ENCODE measurements around the gene FAM53A.
"Not testable (repeated sequence)": the region's sequence is repeated elsewhere in the genome, so short reads cannot be mapped to it uniquely, and the experiment has no call there.

The FAM53A gene

DNA sequence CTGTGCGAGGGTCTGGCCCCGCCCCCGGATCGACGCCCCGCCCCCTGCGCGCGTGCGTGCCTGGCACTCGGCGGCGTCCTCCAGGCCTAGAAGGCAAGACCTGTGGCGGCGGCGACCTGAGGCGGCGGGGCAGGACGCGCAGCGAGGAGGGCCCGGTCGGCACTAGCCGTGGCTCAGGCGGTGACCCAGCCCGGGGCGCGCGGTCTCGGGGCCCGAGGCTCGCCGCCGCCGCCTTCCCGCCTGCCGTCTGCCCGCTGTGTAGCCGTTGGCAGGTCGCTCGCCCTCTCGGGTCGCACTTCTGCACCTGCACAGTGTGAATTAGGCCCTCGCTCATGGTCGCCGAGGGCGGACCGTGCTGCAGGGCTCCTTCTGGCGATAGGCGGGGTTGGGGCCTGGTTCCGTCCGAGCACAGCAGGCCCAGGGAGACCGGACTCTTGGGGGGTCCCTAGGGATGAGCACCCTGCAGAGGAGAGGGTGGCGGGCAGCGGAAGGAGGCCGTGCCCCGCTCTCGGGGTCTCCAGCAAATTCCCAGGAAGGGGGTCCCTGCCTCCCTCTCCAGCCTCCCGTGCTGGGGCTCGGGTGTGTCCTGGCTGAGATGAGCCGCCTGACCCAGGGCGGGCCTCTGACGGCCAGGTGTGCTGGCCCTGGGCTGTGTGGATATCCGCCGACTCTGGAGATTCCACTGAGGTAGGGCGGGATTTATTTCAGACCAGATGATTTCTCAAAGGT, 557 bp upstream of the FAM53A start:
- DNase-seq: no peak

DNA sequence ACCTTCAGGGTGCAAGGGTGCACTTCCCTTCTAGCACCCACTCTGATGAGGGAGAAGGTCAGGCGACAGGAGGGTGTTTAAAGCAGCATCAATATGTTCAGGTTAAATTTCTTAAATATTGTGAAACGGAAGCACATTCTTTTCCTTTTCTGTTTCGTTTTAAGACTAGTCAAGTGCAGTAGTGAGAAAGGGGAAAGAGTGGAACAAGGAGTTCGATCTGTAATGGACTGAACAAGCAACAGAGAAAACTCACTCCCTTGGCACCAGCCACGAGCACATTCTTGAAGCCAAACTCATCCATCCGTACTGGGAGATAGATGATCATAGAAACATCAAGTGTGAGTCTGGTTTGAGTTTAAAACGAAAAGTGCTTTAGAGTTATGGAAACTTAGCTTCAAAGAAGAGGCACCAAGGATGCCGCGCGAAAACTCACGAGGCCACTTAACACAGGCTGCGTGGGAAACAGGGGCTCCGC, 815 bp downstream of the FAM53A start:
- DNase-seq: no peak

DNA sequence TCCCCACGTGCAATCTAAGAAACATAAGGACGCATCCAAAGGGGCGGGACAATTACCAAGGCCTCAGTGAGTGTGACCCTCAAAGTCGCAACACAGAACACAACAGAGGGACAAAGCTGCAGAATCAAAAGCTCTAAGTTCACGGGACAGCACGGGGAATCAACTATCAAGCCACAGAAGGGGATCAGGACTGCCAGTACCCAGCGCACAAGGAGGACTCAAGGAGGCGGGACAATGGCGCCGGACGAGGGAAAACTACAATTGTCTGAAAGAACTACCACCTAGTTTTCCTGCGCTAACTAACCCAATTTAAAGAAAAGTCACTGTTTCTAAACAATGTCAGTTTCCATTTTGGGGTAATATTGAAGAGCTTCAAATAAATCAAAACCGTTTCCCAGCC, 1.3 kb downstream of the FAM53A start:
- DNase-seq: no peak

DNA sequence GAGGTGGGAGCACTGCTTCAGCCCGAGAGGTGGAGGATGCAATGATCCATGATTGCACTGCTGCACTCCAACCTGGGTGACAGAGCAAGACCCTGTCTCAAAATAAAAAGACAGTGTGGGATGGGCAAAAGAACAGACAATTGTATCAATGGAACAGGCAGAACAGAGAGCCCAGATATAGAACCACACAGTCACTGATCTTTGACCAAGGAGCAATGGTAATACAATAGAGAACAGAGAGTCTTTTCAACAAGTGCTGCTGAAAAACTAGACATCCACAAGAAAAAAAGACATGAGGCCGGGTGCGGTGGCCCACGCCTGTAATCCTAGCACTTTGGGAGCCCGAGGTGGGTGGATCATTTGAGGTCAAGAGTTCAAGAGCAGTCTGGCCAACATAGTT, 5.9 kb downstream of the FAM53A start:
- DNase-seq: no peak

DNA sequence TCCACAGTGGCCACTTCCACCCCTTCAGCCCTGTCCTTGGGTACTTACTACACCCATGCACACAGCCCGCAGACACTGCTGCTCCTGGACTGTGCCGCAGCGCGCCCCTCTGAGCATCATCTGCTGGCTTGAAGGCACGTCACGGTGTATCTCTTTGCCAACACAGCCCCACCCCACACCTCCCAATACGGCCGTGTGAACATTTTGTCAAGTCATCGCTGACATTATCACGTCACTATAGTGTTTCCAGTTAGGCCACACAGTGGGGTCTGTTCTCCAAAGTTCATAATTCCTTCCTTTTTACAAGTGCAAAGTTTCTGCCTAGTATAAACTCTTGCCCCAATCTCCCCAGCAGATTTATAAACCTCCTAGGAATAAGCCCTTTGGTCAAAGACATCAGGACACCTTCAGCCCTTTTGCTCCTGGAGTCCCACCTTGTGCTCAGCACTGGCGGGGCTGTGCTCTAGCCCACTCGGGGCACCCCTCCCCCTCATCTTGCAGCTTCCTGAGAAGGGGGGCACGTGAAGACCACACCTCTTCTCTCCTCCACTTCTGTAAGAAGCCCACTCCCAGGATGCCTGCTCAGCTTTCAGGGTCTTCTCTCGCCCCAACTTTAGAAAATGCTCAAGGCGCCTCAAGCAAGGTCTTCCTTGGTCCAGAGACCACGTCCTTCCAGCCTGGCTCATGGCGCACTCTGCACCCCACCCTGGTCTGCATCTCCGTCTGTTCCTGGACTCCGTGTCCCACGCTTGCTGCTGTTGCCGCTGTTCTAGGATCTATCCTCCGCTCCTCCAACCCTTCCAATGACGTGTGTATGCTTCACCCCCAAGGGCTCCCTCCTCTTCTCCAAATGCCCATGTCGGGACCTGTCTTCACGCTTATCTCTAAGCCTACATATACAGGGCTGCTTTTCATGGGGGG, 7.2 kb downstream of the FAM53A start:
- DNase-seq: no peak

DNA sequence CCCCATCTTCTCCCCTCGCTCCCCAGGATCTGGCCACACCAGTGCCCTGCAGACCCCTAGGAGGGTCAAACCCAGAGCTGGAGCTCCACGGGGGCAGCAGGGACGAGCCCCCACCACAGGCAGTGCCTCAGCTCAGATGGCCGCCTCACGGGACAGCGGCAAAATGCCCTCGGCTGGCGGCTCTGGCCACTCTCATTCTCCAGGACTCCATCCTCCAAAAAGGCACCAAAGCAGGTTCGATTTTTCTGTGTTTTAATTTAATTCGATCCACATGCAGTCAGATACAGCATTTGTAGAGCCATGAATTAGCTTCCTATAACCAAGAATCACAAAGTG, 8.3 kb downstream of the FAM53A start:
- no peak for DNase-seq

DNA sequence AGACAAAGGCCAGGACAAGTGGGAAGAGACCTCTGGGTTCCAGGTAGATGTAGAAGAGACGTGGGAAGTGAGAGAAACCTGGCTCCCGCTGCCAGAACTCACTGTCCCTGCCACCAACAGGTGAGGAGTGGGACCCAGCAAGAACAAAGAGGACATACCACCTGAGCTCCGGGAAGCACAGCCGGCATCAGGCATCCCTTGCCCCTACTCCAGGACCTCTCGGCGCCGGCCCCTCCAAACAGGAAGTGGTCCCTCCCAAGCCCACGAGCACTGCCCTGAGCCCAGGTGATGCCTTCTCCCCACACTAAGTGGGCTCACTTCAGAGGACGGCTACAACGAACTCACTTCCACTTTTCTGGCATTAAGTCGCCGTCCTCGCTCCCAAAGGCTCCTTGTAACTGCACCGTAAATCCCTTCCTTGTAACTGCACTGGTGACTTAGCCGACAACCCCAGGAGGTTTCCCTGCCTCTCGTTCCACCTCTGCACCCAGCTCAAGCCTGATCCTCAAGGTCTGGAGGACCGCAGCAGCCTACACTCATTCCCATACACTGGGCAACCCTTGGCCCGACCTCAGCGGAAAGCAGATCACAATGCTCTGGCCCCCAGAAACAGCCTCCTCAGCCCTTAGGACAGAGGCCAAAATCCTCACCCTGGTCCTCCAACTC, 8.8 kb downstream of the FAM53A start:
- DNase-seq: no peak

DNA sequence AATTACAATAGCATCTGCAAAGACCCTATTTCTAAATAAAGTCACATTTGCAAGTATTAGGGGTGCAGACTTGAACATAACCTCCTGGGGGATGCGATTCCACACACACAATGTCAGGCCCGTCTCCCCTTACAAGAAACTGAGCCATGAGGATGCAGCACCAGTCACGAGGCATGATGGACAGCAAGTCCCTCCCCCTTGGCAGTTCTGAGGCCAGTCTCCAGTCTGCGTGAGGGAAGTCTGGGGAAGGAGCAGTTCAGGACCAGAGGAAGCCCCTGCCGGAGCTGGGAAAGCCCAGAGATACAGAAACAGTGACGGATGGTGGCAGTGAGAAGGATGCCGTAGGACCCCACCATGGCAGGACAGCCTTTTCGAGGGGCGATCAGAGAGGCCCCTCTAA, 9.4 kb downstream of the FAM53A start:
- no peak for DNase-seq

DNA sequence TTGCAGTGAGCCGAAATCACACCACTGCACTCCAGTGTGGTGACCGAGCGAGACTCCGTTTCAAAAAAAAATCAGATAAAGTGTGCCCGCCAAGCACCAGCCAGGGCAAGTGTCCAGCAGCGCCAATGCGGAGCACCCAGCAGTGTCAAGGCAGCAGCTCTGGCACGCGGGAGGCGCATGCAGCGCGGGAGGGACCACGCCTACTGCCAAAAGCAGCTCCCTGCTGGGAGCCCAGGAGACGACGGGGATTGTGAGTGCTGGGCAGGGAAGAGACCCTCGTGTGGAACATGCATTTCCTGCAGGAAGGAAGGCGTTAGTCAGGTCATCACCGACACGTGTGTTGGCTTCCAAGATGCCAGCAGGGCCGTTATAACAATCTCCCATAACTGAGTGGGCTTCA, 10.4 kb downstream of the FAM53A start:
- no peak for DNase-seq

DNA sequence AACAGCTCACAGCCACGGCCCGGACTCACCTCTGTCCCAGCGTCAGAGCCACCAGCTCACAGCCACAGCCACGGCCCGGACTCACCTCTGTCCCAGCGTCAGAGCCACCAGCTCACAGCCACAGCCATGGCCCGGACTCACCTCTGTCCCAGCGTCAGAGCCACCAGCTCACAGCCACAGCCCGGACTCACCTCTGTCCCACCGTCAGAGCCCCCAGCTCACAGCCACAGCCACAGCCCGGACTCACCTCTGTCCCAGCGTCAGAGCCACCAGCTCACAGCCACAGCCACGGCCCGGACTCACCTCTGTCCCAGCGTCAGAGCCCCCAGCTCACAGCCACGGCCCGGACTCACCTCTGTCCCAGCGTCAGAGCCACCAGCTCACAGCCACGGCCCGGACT, 13.1 kb downstream of the FAM53A start:
- not testable (repeated sequence) for DNase-seq

DNA sequence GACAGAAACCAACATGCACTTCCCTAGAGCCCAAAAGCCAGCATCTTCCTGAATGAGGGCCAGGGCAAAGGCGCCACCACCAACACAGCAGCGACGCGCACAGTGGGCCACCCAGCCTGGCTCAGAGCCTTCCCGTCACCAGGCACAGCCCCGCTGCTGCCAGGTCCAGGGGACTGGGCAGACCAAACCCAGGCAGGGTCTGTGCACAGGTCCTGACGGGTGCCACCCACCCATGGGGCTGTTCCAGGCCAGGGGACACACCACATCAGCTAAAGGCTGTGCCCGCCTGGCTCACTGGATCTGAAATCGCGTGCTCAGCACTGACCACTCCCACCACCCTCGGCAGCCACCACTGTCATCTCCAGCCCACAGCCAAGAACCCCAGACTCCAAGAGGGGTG, 13.8 kb downstream of the FAM53A start:
- no peak for DNase-seq

DNA sequence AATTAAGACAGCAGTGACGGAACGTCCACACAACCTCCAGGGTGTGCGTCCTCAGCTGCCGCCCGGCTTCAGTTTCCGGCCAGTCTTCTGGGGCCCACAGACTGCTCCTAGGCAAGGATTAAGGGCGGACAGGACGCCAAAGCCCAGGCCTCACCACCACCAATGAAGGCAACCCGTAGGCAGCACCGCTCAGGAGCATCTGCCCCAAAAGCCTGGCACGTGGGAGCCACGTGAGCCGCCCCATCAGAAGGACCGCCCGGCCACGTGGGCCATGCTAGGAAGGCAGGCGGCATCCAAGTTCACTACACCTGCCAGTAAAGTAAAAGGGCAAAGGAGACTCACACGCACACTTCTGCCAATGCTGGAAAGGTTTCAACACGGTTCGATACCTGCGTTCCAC, 14.3 kb downstream of the FAM53A start:
- no peak for DNase-seq

DNA sequence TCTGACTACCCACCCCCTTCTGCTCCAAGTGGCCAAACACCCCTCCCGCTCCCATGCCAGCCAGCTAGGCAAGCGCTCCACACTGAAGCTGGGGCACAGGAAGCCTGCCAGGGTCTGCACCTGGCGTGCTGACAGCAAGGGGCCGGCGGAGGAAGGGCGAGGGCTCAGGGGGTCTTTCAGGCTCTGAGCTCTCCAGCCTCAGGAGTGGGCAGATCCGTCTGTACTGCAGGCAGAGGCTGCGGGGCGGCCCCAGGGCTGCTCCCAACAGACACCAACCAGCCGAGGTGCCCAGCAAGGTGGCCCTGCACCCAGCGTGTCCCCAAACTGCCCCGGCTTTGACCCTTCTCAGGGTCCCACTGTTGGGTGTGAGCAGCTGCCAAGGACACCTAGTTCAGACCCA, 14.8 kb downstream of the FAM53A start:
- DNase-seq: no peak

DNA sequence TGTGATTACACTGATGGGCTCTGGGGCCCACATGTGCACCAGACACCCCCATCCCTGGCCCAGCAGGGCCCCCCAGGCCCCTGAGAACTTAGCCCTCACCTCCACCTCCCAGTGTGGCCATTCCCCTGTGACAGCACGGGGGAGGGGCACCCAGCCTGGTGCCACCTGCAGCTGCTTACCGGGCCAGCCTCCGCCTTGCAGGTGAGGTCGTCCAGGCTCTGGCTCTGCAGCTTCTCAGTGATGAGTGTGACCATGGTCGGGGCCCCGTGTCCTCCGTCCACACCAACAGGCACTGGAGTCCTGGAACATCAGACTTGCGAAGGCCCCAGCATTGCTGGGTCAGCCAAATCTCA, 15.6 kb downstream of the FAM53A start:
- DNase-seq: no peak

DNA sequence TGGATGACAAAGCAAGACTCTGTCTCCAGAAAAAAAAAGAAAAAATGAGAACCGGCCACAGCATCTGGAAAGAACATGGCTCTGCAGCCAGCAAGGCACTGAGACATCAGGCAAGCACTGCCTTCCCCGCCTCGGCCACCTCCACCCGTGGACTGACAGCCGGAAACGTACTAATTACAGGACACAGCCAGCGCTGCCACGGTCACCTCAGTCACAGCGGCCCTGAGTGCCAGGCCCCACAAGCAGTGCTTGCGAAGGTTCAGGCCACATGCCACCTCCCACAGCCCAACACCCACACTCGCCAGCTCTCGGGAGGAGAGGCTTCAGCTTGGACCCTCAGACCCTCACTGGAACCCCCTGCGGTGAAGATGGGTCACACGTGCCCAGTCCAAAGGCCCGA, 16.8 kb downstream of the FAM53A start:
- no peak for DNase-seq

DNA sequence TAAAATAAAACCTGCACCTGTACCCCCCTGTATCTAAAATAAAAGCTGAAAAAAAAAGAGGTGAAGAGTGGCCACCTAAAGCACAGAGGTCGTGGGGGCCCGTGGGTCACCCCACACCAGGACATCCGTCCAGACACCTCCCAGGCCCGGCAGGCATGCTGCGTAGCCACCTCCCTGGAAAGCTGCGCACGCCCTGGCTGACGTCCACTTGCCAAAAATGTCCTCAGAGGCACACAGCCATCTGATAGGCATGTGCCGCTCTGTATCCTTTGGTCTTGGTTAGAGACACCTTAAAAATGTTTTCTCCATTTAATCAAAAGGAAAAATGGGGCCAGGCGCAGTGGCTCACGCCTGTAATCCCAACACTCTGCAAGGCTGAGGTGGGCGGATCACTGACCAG, 17.7 kb downstream of the FAM53A start:
- no peak for DNase-seq

DNA sequence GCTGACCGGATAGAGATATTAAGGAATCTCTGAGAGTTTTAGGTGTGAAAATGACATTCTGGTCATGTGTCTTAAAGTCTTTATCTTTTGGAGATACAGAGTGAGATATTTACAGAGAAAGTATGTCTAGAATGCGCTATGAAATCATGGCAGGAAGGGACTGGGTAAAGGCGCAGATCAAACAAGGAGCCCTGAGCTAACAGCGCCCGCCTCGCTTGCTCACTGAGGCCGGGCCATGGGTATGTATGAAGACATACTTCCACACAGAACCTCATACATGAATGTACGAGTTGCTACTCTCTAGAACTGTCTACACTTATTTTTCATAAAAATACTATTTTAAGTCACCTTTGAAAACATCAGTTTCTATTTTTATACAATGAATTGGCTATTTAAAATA, 20.0 kb downstream of the FAM53A start:
- DNase-seq: no peak

DNA sequence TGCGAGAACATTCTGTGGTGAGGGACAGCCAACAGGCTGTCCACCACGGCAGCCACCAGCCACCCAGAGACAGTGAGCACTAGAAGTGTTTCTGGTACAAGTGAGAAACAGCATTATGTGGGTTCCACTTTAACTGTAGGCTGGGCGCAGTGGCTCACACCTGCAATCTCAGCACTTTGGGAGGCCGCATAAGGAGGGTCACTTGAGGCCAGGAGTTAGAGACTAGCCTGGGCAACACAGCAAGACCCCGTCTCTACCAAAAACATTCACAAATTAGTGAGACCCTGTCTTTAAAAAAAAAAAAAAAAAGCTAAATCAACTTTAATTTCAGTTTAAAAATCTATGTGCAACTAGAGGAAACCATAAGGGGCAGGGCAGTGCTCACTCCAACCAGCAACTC, 20.6 kb downstream of the FAM53A start:
- DNase-seq: no peak

DNA sequence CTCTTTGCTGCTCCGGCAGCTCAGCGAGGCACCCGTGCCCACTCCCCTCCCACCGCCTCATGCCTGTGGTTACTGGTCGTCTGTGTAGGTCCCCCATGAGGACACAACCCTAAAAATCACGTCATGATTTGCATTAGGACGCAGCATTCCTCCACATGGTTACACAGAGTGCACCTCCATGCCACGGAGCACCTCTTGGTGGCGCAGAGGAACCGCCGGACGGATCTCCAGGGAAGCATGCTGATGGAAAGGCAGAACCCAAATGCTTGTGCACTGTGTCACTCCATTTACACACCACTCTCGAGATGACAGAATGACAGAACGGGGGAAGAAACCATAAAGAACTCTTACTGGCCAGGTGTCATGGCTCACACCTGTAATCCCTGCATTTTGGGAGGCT, 22.4 kb downstream of the FAM53A start:
- no peak for DNase-seq

DNA sequence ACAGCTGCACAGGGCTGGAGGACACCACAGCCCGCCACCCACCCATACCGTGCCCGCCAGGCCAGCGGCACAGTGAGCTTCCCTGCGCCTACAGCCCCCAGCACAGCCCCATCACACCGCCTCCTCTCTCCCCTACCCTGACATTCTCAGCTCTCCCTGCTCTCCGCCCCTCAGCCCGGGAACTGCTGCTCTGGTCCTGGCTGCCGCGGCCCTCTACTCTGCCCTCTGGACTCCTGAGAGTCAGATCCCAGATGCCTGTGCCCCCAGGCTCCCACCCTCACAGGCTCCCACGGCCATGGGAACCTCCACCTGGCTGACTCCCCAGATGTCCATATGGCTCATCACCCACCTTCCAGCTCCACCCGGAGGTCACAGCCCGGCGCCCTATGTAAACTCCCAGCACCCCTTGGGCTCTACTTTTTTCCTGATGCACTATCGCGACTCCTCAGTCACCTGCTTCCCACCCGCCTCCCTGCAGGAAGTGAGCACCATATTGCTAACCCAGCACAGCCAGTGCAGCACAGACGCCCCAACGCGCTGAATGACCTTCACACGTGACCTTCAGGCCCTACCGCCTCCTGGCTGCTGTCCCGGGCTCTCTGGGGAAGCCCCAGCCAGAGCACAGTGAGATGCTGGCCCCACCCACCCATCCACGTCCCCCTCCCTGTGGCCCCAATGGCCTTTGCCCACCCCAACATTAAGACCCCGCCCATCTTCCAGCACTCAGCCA, 23.0 kb downstream of the FAM53A start:
- no peak for DNase-seq

DNA sequence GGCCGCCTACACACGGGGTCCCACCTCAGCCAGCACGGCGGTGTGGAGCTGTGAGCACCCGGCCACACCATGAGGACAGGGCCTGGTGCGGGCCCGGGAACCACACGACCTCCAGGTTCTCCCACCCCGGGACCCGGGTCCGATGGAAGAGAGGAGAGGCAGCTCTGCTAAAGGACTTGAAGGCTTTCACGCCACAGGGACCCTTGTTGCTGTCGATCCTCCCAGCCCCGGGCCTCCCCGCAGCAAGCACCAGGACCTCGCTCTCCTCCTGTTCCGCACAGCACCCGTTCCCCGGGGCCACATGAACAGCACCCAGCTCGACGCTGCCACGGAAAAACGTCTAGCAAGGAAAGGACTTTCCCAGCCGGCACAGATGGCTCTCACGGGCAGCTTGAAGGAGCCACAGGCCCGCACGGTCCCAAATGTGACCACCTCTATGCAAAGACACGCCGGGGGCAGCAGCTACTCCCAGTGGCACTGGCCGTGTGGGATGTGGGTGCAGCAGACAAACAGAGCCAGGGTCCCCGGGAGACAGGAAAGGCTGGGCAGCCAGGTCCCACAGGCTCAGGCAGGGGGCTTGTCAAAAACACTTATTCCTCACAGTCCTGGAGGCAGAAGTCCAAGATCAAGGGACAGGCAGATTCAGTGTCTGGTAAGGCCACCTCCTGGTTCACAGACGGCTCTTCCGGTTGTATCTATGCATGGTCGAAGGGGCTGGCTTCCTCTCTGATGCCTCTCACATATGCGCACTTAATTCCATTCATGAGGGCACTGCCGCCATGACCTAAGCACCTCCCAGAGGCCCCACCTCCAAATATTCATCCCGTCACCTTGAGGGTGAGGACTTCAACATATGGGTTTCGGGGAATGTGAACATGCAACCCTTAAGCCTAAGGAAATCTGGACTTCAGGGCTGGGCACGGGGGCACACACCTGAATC, 24.7 kb downstream of the FAM53A start:
- no peak for DNase-seq

DNA sequence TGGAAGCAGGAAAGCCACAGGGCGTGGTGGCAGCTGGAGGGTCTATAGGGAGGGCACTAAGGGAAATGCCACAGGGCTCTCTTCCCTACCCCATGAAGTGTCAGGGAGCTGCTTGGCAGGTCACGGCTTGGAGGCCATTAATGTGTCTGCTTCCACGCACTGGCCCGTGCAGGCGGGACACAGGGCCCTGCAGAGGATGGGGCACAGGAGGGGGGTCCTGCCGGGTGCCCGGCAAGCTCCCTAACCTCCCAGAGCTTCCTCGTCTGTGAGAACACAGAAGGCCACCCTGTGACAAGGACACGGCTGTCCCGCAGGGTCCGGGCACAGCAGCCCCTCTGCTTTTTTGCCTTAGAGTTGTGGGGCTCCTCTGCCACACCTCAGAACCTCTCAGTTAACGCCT, 25.5 kb downstream of the FAM53A start:
- DNase-seq: no peak
